Measurements from ENCODE around the gene PFN1. TPM values are rescaled to one million over a fixed set of nuclear protein-coding genes. Genes with fewer than 3 reads are reported as not detected.

The PFN1 gene
- total and polyA plus RNA-seq, 9 of the 15 experiments (the other 6 are each of a cell fraction or from before 2014, with no cell fraction given): 60.5 to 1,479 (median 456) TPM

GRCh38 chr17:4967539-4968485, 19.5 kb upstream of the PFN1 start, which contains the start of gene SPAG7 (continued):
- TF ChIP-seq SMAD4 (CRISPR knock-in tag; conservative IDR thresholded peaks at IDR 0.05) (peak; percentile 75), CBFA2T3 (IDR thresholded peaks at IDR 0.05) (no peak), BRD9 (IDR thresholded peaks at IDR 0.05; ENCODE audit: low read depth, partially characterized antibody) (no peak), PPARD (CRISPR knock-in tag; IDR thresholded peaks at IDR 0.05) (no peak), FOXJ3 (CRISPR knock-in tag; IDR thresholded peaks at IDR 0.05) (no peak), NONO (IDR thresholded peaks at IDR 0.05; ENCODE audit: low read depth in 2 of 2, low read length in 1 of 2) (no peak), ZC3H11A (IDR thresholded peaks at IDR 0.05; ENCODE audit: low read depth, low read length) (no peak), C11orf30 (IDR thresholded peaks at IDR 0.05; ENCODE audit: low read depth) (peak; percentile 56; the same call in 1 of the 2 replicates), CREB3 (tag; conservative IDR thresholded peaks at IDR 0.05; ENCODE audit: low read depth) (no peak), TRIM24 (IDR thresholded peaks at IDR 0.05) (no peak), FOXO4 (CRISPR knock-in tag; IDR thresholded peaks at IDR 0.05) (no peak), MYC (IDR thresholded peaks at IDR 0.05; ENCODE audit: low read depth, low read length) (peak; percentile 66), MYC (CRISPR knock-in tag; IDR thresholded peaks at IDR 0.05; ENCODE audit: borderline replicate concordance, low read depth) (no peak), MED1 (CRISPR knock-in tag; IDR thresholded peaks at IDR 0.05; ENCODE audit: borderline replicate concordance) (no peak), ETV5 (CRISPR knock-in tag; IDR thresholded peaks at IDR 0.05; ENCODE audit: low read depth) (no peak), RUNX1 (IDR thresholded peaks at IDR 0.05; ENCODE audit: low read depth) (no peak), CHD1 (IDR thresholded peaks at IDR 0.05; ENCODE audit: low read length) (peak; percentile 17), OTX1 (CRISPR knock-in tag; IDR thresholded peaks at IDR 0.05) (0 out of 2 replicates have a peak, but pooled peaks have one; percentile 54), NCOA1 (IDR thresholded peaks at IDR 0.05; ENCODE audit: low read depth) (no peak), PBX2 (CRISPR knock-in tag; IDR thresholded peaks at IDR 0.05; ENCODE audit: low read depth) (no peak), PBX2 (tag; conservative IDR thresholded peaks at IDR 0.05; ENCODE audit: low read depth) (no peak), MTA1 (IDR thresholded peaks at IDR 0.05; ENCODE audit: borderline replicate concordance) (no peak; the same call in 1 of the 2 replicates), KAT8 (IDR thresholded peaks at IDR 0.05; ENCODE audit: low read depth) (no peak), ETV1 (tag; conservative IDR thresholded peaks at IDR 0.05; ENCODE audit: low read depth) (peak; percentile 26; the same call in 1 of the 2 replicates)
